Mesenchymal stem cell (in vitro differentiated cells and primary cell): ENCODE data around the gene CXCR2.

Experiments
- DNase-seq: peaks from one replicate; pipeline ENCODE4 v3.0.0-alpha.2; 2013
- H2AFZ ChIP-seq: one replicate; pipeline ENCODE4 v1.6.1; 2013; ENCODE audit warnings: low read depth, mild to moderate bottlenecking, control low read depth, inconsistent platforms, low read length, moderate library complexity
- H2AK5ac ChIP-seq: 2 replicates; pipeline ENCODE4 v1.6.1; 2013; ENCODE audit warnings: low read length, moderate library complexity, mild to moderate bottlenecking, inconsistent platforms; ENCODE audit not compliant: severe bottlenecking
- H2BK120ac ChIP-seq: one replicate; pipeline ENCODE4 v1.6.1; 2013; ENCODE audit warnings: low read depth, mild to moderate bottlenecking, inconsistent platforms, low read length, moderate library complexity
- H2BK12ac ChIP-seq, 2 experiments: one replicate each; pipeline ENCODE4 v1.6.1; 2013; ENCODE audit warnings: inconsistent platforms in 2 of 2, low read length in 2 of 2, mild to moderate bottlenecking in 2 of 2, moderate library complexity in 2 of 2, control low read depth in 1 of 2
- H2BK15ac ChIP-seq: one replicate; pipeline ENCODE4 v1.6.1; 2013; ENCODE audit warnings: mild to moderate bottlenecking, low read depth, inconsistent platforms; ENCODE audit not compliant: poor library complexity, severe bottlenecking
- H2BK5ac ChIP-seq: 2 replicates; pipeline ENCODE4 v1.6.1; 2013; ENCODE audit warnings: low read depth, mild to moderate bottlenecking, low read length, control low read depth, inconsistent platforms; ENCODE audit not compliant: poor library complexity, severe bottlenecking
- H3K14ac ChIP-seq, 2 experiments: one replicate each; pipeline ENCODE4 v1.6.1; 2013; ENCODE audit warnings: inconsistent platforms in 2 of 2, low read length in 2 of 2, control low read depth in 1 of 2, mild to moderate bottlenecking in 1 of 2, moderate library complexity in 1 of 2
- H3K18ac ChIP-seq, 2 experiments: one replicate each; pipeline ENCODE4 v1.6.1; 2013; ENCODE audit warnings: inconsistent platforms in 2 of 2, low read length in 2 of 2, control low read depth in 1 of 2, low read depth in 1 of 2, mild to moderate bottlenecking in 1 of 2
- H3K23ac ChIP-seq, 2 experiments: one replicate each; pipeline ENCODE4 v1.6.1; 2013; ENCODE audit warnings: inconsistent platforms in 2 of 2, low read length in 2 of 2, mild to moderate bottlenecking in 2 of 2, moderate library complexity in 2 of 2, control low read depth in 1 of 2
- H3K27ac ChIP-seq: 2 replicates; pipeline ENCODE4 v1.5.1; 2013; ENCODE audit warnings: mild to moderate bottlenecking, moderate library complexity, low read length, control low read depth, inconsistent platforms; ENCODE audit not compliant: poor library complexity, severe bottlenecking
- H3K27me3 ChIP-seq, 2 experiments: 2 replicates each; pipeline versions ENCODE4 v1.6.1 to v1.7.0; 2013; ENCODE audit warnings: low read length in 2 of 2, mild to moderate bottlenecking in 2 of 2, moderate library complexity in 2 of 2, control low read depth in 1 of 2, inconsistent platforms in 1 of 2; ENCODE audit not compliant: control insufficient read depth in 1 of 2, insufficient read depth in 1 of 2
- H3K36me3 ChIP-seq, 2 experiments: 2 replicates each; pipeline versions ENCODE4 v1.6.1 to v1.7.0; 2013; ENCODE audit warnings: low read length in 2 of 2, control low read depth in 1 of 2, inconsistent platforms in 1 of 2, low read depth in 1 of 2, mild to moderate bottlenecking in 1 of 2; ENCODE audit not compliant: insufficient read depth in 2 of 2, control insufficient read depth in 1 of 2
- H3K4ac ChIP-seq, 2 experiments: one replicate each; pipeline ENCODE4 v1.6.1; 2013; ENCODE audit warnings: inconsistent platforms in 2 of 2, low read length in 2 of 2, mild to moderate bottlenecking in 2 of 2, moderate library complexity in 2 of 2, control low read depth in 1 of 2, low read depth in 1 of 2
- H3K4me1 ChIP-seq: 2 replicates; pipeline ENCODE4 v1.6.1; 2013; ENCODE audit warnings: low read depth, low read length, control low read depth; ENCODE audit not compliant: control insufficient read depth, insufficient read depth
- H3K4me2 ChIP-seq: 2 replicates; pipeline ENCODE4 v1.6.1; 2013; ENCODE audit warnings: low read length, mild to moderate bottlenecking, inconsistent platforms; ENCODE audit not compliant: poor library complexity, severe bottlenecking
- H3K4me3 ChIP-seq, 2 experiments: 2 replicates each; pipeline versions ENCODE4 v1.5.1 to v1.7.0; 2013; ENCODE audit warnings: low read length in 2 of 2, mild to moderate bottlenecking in 2 of 2, control low read depth in 1 of 2, low read depth in 1 of 2; ENCODE audit not compliant: insufficient read depth in 1 of 2
- H3K79me1 ChIP-seq: replicated peaks from 2 replicates; pipeline ENCODE4 v1.6.1; 2013; ENCODE audit warnings: mild to moderate bottlenecking, control low read depth, low read length, inconsistent platforms; ENCODE audit not compliant: poor library complexity, severe bottlenecking
- H3K9ac ChIP-seq: 2 replicates; pipeline ENCODE4 v1.7.0; 2013; ENCODE audit warnings: mild to moderate bottlenecking, low read length, moderate library complexity
- H3K9me3 ChIP-seq: 2 replicates; pipeline ENCODE4 v1.7.0; 2013; ENCODE audit warnings: mild to moderate bottlenecking, low read length; ENCODE audit not compliant: control insufficient read depth
- H4K8ac ChIP-seq: one replicate; pipeline ENCODE4 v1.6.1; 2013; ENCODE audit warnings: inconsistent platforms, mild to moderate bottlenecking, low read length, moderate library complexity
- H4K91ac ChIP-seq: one replicate; pipeline ENCODE4 v1.6.1; 2013; ENCODE audit warnings: mild to moderate bottlenecking, low read length, inconsistent platforms
- WGBS: methylation state at CpG from one replicate; pipeline ENCODE4 v1.1.7; 2013; ENCODE audit warnings: mixed read lengths; 5-methylcytosine and 5-hydroxymethylcytosine counted together

The CXCR2 gene

GRCh38 chr2:218161644-218162043 is 35.8 kb downstream of the CXCR2 start:
- no peaks in the 10 kb centered on the region for H3K36me3 ChIP-seq
- H3K79me1 ChIP-seq = no peaks in the 10 kb centered on the region
- H2AFZ ChIP-seq = no peak overlapping the region
- H2BK12ac ChIP-seq = no peak overlapping the region
- no peak overlapping the region for H3K14ac ChIP-seq
- H3K9me3 ChIP-seq = peaks cover 5% of the 10 kb centered on the region
- 91% methylated on average over 1 of the region's 2 CpGs for WGBS
- DNase-seq = no peak
- no peak overlapping the region for H3K4me3 ChIP-seq
- H3K4me1 ChIP-seq = no peaks in the 10 kb centered on the region
- no peak overlapping the region for H3K4ac ChIP-seq
- no peak overlapping the region for H4K91ac ChIP-seq
- H3K4me2 ChIP-seq = no peak overlapping the region
- no peak overlapping the region for H3K9ac ChIP-seq
- H3K23ac ChIP-seq = no peak overlapping the region
- H2BK120ac ChIP-seq = no peak overlapping the region
- H3K18ac ChIP-seq = no peak overlapping the region
- no peak overlapping the region for H2BK15ac ChIP-seq
- H3K27me3 ChIP-seq = peaks cover 40 to 69% of the 10 kb centered on the region in 2 experiments
- no peak overlapping the region for H3K27ac ChIP-seq
- H2BK5ac ChIP-seq = no peak overlapping the region
- no peak overlapping the region for H2AK5ac ChIP-seq
- H4K8ac ChIP-seq = no peak overlapping the region

- no peak overlapping the region for H3K14ac ChIP-seq
- 88% methylated on average over 1 of the region's 1 CpG for WGBS
- no peak overlapping the region for H3K27ac ChIP-seq
- no peak overlapping the region for H4K8ac ChIP-seq
- H3K18ac ChIP-seq = no peak overlapping the region
- no peak for DNase-seq
- H3K36me3 ChIP-seq = no peaks in the 10 kb centered on the region
- no peak overlapping the region for H3K4ac ChIP-seq
- no peak overlapping the region for H4K91ac ChIP-seq
- H3K4me1 ChIP-seq = no peaks in the 10 kb centered on the region
- no peak overlapping the region for H3K9ac ChIP-seq
- no peak overlapping the region for H3K4me2 ChIP-seq
- H2AK5ac ChIP-seq = no peak overlapping the region
- H3K4me3 ChIP-seq = no peak overlapping the region
- H2BK12ac ChIP-seq = no peak overlapping the region
- H3K79me1 ChIP-seq = no peaks in the 10 kb centered on the region
- H3K9me3 ChIP-seq = peaks cover 5% of the 10 kb centered on the region
- H2BK5ac ChIP-seq = no peak overlapping the region
- no peak overlapping the region for H2BK15ac ChIP-seq
- H2AFZ ChIP-seq = no peak overlapping the region
- no peak overlapping the region for H2BK120ac ChIP-seq
- H3K27me3 ChIP-seq = peaks cover 52 to 67% of the 10 kb centered on the region in 2 experiments
- no peak overlapping the region for H3K23ac ChIP-seq
Observed at GRCh38 chr2:218162814-218163213, 37.0 kb downstream of the CXCR2 start.

- 91% methylated on average over 2 of the region's 3 CpGs for WGBS
- Histone ChIP-seq H3K14ac (no peak within 1 kb of the TSS), H3K4me1 (no peaks in the 10 kb centered on the region), H2BK5ac (no peak within 1 kb of the TSS), H3K27me3 (peaks cover 43 to 67% of the 10 kb centered on the region in 2 experiments), H3K79me1 (no peaks in the 10 kb centered on the region), H3K4me3 (no peak within 1 kb of the TSS), H3K9me3 (peaks cover 5% of the 10 kb centered on the region), H2BK15ac (no peak within 1 kb of the TSS), H3K9ac (no peak within 1 kb of the TSS), H4K8ac (no peak within 1 kb of the TSS), H3K27ac (no peak within 1 kb of the TSS), H2BK12ac (no peak within 1 kb of the TSS), H2BK120ac (no peak within 1 kb of the TSS), H4K91ac (no peak within 1 kb of the TSS), H3K36me3 (no peaks in the 10 kb centered on the region), H3K23ac (no peak within 1 kb of the TSS), H2AK5ac (no peak within 1 kb of the TSS), H2AFZ (no peak within 1 kb of the TSS), H3K4me2 (no peak within 1 kb of the TSS), H3K18ac (no peak within 1 kb of the TSS), H3K4ac (no peak within 1 kb of the TSS)
- no peak for DNase-seq
Observed at GRCh38 chr2:218166791-218167190, 41.0 kb downstream of the CXCR2 start, which contains the start of gene CXCR1. TSS of gene CXCR1 (minus strand) at chr2:218166962. CDS start at chr2:218165211, 1,751 bp downstream.

- H2BK15ac ChIP-seq = no peak overlapping the region
- no peak overlapping the region for H3K14ac ChIP-seq
- H3K4ac ChIP-seq = no peak overlapping the region
- H2AFZ ChIP-seq = no peak overlapping the region
- H3K23ac ChIP-seq = no peak overlapping the region
- H2BK5ac ChIP-seq = no peak overlapping the region
- H3K36me3 ChIP-seq = no peaks in the 10 kb centered on the region
- no peak overlapping the region for H2AK5ac ChIP-seq
- H3K4me1 ChIP-seq = no peaks in the 10 kb centered on the region
- H3K9ac ChIP-seq = no peak overlapping the region
- no peak for DNase-seq
- no peak overlapping the region for H2BK120ac ChIP-seq
- no peak overlapping the region for H3K4me3 ChIP-seq
- WGBS = 56% methylated on average over 1 of the region's 1 CpG
- H3K9me3 ChIP-seq = peaks cover 5% of the 10 kb centered on the region
- H3K4me2 ChIP-seq = no peak overlapping the region
- no peak overlapping the region for H3K27ac ChIP-seq
- no peak overlapping the region for H4K91ac ChIP-seq
- no peak overlapping the region for H3K18ac ChIP-seq
- H4K8ac ChIP-seq = no peak overlapping the region
- no peak overlapping the region for H2BK12ac ChIP-seq
- no peaks in the 10 kb centered on the region for H3K79me1 ChIP-seq
- H3K27me3 ChIP-seq = peaks cover 30 to 55% of the 10 kb centered on the region in 2 experiments
Observed at GRCh38 chr2:218168016-218168415, 42.2 kb downstream of the CXCR2 start.
